HUES48 (cell line): Measurements from ENCODE around the gene TGFB1.
A peak's percentile ranks its signal among the peaks of the same experiment; 100 is the strongest.

Source experiments
- H3K27ac ChIP-seq: one replicate; pipeline ENCODE4 v1.7.0; 2013; ENCODE audit warnings: low read depth, low read length, inconsistent platforms
- H3K27me3 ChIP-seq: 2 replicates; pipeline ENCODE4 v1.6.1; 2013; ENCODE audit warnings: mild to moderate bottlenecking, low read length; ENCODE audit not compliant: control insufficient read depth, insufficient read depth
- H3K36me3 ChIP-seq: 2 replicates; pipeline ENCODE4 v1.6.1; 2013; ENCODE audit warnings: low read length; ENCODE audit not compliant: control insufficient read depth, insufficient read depth
- H3K4me1 ChIP-seq: 2 replicates; pipeline ENCODE4 v1.6.1; 2013; ENCODE audit warnings: mild to moderate bottlenecking, low read length; ENCODE audit not compliant: control insufficient read depth, insufficient read depth
- H3K4me3 ChIP-seq: 2 replicates; pipeline ENCODE4 v1.5.1; 2013; ENCODE audit warnings: mild to moderate bottlenecking, low read depth, low read length
- H3K9ac ChIP-seq: 2 replicates; pipeline ENCODE4 v1.6.1; 2013; ENCODE audit warnings: mild to moderate bottlenecking, low read depth, low read length, moderate library complexity
- H3K9me3 ChIP-seq: 2 replicates; pipeline ENCODE4 v1.6.1; 2013; ENCODE audit warnings: low read length; ENCODE audit not compliant: control insufficient read depth, insufficient read depth

TGFB1 gene

DNA sequence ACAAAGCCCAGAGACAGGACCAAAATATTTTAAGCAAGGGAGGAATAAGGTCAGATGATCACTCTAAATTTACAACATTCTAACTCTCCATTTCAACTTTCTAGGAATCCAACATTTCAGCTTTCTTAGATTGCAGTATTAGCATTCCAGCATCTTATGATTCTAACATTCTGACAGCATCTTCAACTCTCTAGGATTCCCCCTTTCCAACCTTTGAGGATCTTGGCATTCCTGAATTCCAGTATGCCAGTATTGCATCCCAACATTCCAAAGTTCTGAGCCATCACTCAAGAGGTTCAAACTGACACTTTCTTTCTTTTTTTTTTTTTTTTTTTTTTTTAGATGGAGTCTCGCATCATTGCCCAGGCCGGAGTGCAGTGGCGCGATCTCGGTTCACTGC is 13.8 kb downstream of the TGFB1 start:
- Histone ChIP-seq H3K9me3 (no peaks in the 10 kb centered on the region), H3K36me3 (no peaks in the 10 kb centered on the region), H3K4me1 (no peaks in the 10 kb centered on the region), H3K9ac (no peak overlapping the region), H3K27me3 (no peaks in the 10 kb centered on the region), H3K27ac (no peak overlapping the region), H3K4me3 (no peak overlapping the region)

DNA sequence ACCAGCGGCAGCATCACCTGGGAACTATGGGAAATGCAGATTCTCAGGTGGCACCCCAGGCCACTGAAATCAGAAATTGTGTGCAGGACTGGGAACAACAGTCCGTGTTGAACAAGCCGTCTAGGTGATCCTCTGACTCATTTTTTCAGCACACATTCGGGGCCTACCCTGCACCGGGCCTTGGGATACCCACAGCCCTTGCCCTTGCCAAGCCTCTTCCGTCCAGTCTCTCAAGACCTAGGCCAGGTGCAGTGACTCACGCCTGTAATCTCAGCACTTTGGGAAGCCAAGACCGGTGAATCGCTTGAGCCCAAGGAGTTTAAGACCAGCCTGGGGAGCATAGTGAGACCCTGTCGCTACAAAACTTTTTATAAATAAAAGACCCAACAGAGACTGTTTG is 18.3 kb downstream of the TGFB1 start:
- Histone ChIP-seq H3K9me3 (no peaks in the 10 kb centered on the region), H3K4me1 (peaks cover 4% of the 10 kb centered on the region; the same call in 1 of the 2 replicates), H3K36me3 (no peaks in the 10 kb centered on the region), H3K27me3 (no peaks in the 10 kb centered on the region), H3K27ac (no peak overlapping the region), H3K9ac (no peak overlapping the region), H3K4me3 (no peak overlapping the region)

GRCh38 chr19:41334793-41335192 is 18.9 kb downstream of the TGFB1 start:
- Histone ChIP-seq H3K27ac (no peak overlapping the region), H3K4me3 (no peak overlapping the region), H3K27me3 (no peaks in the 10 kb centered on the region), H3K9ac (no peak overlapping the region), H3K4me1 (peaks cover 4% of the 10 kb centered on the region; the same call in 1 of the 2 replicates), H3K36me3 (no peaks in the 10 kb centered on the region), H3K9me3 (no peaks in the 10 kb centered on the region)

GRCh38 chr19:41332468-41332867 is 21.3 kb downstream of the TGFB1 start:
- H3K9ac ChIP-seq, result no peak overlapping the region
- no peaks in the 10 kb centered on the region for H3K27me3 ChIP-seq
- peaks cover 10% of the 10 kb centered on the region; the same call in 1 of the 2 replicates for H3K4me1 ChIP-seq
- no peak overlapping the region for H3K4me3 ChIP-seq
- no peaks in the 10 kb centered on the region for H3K36me3 ChIP-seq
- H3K27ac ChIP-seq, result no peak overlapping the region
- H3K9me3 ChIP-seq, result no peaks in the 10 kb centered on the region

DNA sequence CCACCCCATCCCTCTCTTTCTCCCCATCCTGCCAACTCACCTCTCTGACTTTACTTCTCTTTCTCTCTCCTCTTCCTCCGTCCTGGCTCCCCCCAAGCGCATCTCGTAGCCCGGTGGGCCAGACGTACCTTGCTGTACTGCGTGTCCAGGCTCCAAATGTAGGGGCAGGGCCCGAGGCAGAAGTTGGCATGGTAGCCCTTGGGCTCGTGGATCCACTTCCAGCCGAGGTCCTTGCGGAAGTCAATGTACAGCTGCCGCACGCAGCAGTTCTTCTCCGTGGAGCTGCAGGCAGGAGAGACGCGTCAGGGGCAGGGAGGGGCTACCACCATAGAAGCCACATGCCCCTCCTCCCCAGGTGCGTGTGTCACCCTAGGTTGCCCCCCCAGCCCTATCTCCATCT is 21.7 kb downstream of the TGFB1 start:
- H3K27ac ChIP-seq, result no peak overlapping the region
- H3K9ac ChIP-seq, result no peak overlapping the region
- H3K36me3 ChIP-seq, result no peaks in the 10 kb centered on the region
- H3K4me1 ChIP-seq, result peaks cover 14% of the 10 kb centered on the region
- H3K4me3 ChIP-seq, result no peak overlapping the region
- no peaks in the 10 kb centered on the region for H3K27me3 ChIP-seq
- H3K9me3 ChIP-seq, result no peaks in the 10 kb centered on the region

DNA sequence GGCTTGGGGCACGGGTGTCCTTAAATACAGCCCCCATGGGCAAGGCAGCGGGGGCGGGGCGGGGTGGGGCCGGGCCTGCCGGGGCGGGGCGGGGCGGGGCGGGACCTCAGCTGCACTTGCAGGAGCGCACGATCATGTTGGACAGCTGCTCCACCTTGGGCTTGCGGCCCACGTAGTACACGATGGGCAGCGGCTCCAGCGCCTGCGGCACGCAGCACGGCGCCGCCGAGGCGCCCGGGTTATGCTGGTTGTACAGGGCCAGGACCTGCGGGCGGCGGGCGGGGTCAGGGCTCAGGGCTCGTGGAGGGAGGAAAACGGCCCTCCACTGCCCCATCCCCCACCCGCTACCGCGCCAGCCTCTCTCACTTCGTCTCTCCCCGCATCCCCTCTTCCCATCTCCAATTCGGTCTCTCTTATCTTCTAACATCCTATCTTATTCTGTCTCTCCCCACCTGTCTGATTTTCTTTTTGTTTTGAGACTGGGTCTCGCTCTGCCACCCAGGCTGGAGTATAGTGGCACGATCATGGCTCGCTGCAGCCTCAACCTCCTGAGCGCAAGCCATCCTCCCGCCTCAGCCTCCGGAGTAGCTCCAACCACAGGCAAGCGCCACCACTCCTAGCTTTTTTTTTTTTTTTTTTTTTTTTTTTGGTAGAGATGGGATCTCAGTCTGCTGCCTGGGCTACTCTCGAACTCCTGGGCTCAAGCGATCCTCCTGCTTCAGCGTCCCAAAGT is 22.6 kb downstream of the TGFB1 start:
- Histone ChIP-seq H3K4me3 (peak overlapping the region; percentile 36; the same call in 1 of the 2 replicates), H3K27ac (no peak overlapping the region), H3K9me3 (no peaks in the 10 kb centered on the region), H3K36me3 (no peaks in the 10 kb centered on the region), H3K4me1 (peaks cover 20% of the 10 kb centered on the region), H3K9ac (no peak overlapping the region), H3K27me3 (no peaks in the 10 kb centered on the region)

DNA sequence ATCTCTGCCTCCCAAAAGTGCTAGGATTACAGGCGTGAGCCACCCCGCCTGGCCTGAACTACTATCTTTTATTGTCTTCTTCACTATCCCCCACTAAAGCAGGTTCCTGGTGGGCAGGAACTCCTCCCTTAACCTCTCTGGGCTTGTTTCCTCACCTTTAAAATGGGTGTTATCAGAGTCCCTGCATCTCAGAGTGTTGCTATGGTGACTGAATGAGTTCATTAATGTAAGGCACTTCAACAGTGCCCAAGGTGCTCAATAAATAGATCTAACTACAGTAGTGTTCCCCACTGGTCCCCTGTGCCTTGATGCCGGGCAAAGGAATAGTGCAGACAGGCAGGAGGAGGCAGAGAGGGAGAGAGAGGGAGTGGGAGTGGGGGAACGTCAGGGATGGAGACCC is 23.2 kb downstream of the TGFB1 start:
- Histone ChIP-seq H3K27ac (no peak overlapping the region), H3K4me1 (peaks cover 23% of the 10 kb centered on the region), H3K36me3 (no peaks in the 10 kb centered on the region), H3K9me3 (no peaks in the 10 kb centered on the region), H3K4me3 (no peak overlapping the region), H3K27me3 (no peaks in the 10 kb centered on the region), H3K9ac (no peak overlapping the region)

GRCh38 chr19:41328842-41329225 is 24.9 kb downstream of the TGFB1 start:
- H3K4me1 ChIP-seq, result peaks cover 33% of the 10 kb centered on the region
- H3K27me3 ChIP-seq, result no peaks in the 10 kb centered on the region
- no peak overlapping the region for H3K27ac ChIP-seq
- H3K9me3 ChIP-seq, result no peaks in the 10 kb centered on the region
- no peaks in the 10 kb centered on the region for H3K36me3 ChIP-seq
- H3K4me3 ChIP-seq, result no peak overlapping the region
- H3K9ac ChIP-seq, result no peak overlapping the region

- Histone ChIP-seq H3K27ac (no peak overlapping the region), H3K27me3 (no peaks in the 10 kb centered on the region), H3K9ac (no peak overlapping the region), H3K4me3 (no peak overlapping the region), H3K4me1 (peaks cover 35% of the 10 kb centered on the region), H3K36me3 (no peaks in the 10 kb centered on the region), H3K9me3 (no peaks in the 10 kb centered on the region)
Measured at GRCh38 chr19:41328157-41328841, 25.4 kb downstream of the TGFB1 start.

GRCh38 chr19:41327576-41328156 is 26.1 kb downstream of the TGFB1 start:
- no peaks in the 10 kb centered on the region for H3K27me3 ChIP-seq
- no peaks in the 10 kb centered on the region for H3K36me3 ChIP-seq
- H3K27ac ChIP-seq, result peak overlapping the region; percentile 8
- peaks cover 41% of the 10 kb centered on the region for H3K4me1 ChIP-seq
- H3K9ac ChIP-seq, result no peak overlapping the region
- no peak overlapping the region for H3K4me3 ChIP-seq
- no peaks in the 10 kb centered on the region for H3K9me3 ChIP-seq

DNA sequence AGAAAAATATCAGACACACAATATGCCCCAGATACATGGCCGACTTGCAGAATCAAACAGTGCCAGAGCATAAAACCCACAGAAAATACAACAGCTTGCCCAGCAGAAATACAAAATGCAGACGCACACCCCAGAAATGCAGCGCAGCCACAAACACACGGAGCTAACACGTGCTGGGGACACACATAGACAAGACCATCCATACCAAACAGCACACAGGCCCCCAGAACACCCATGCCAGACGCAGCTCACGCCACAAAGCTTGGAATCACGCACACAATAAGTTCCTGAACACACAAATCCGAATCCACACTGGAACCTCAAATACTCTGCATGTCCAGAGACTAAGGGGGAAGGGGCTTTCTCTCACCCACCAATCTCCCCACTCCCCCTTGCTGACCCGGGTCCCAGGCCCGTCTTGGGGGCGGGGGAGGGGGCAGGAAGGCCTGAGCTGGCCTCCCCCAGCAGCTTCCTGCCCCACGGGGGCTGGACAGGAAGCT is 26.6 kb downstream of the TGFB1 start:
- Histone ChIP-seq H3K4me3 (0 out of 2 replicates have a peak overlapping the region, but pooled peaks have one; percentile 11), H3K9me3 (no peaks in the 10 kb centered on the region), H3K4me1 (peaks cover 41% of the 10 kb centered on the region), H3K36me3 (no peaks in the 10 kb centered on the region), H3K27ac (peak overlapping the region; percentile 8), H3K9ac (no peak overlapping the region), H3K27me3 (no peaks in the 10 kb centered on the region)
